OCI-LY3 (cell line): ENCODE data around the gene PLA2G15.

ENCODE experiments used
- EZH2phosphoT487 ChIP-seq: fragments of 200-600 bp; shearing (Covaris generic); IDR thresholded peaks from 2 replicates; pipeline ENCODE4 v1.6.1; 2018; ENCODE audit warnings: antibody characterized with exemption, mixed run types, low read depth
- TF ChIP-seq, protein P1 (sequence below): fragments of 200-600, 300-600 bp; sonication (generic); IDR thresholded peaks from 2 replicates; pipeline ENCODE4 v1.5.1; 2014; ENCODE audit warnings: antibody characterized with exemption, low read length, low read depth

DNA sequence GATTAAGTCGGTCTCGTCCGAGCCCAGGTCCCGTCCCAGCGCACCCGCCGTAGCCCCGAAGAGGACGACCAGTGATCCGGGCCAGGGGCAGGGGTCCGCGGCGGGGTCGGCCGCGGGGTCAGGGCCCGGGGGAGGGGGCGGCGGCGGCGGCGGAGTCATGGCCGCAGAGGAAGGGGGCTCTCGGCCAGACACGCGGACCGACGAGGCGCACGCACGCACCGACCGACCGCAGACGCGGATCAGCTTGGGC lies 9.4 kb upstream of the PLA2G15 start, which contains the start of gene ESRP2:
- TF ChIP-seq, protein P1, sequence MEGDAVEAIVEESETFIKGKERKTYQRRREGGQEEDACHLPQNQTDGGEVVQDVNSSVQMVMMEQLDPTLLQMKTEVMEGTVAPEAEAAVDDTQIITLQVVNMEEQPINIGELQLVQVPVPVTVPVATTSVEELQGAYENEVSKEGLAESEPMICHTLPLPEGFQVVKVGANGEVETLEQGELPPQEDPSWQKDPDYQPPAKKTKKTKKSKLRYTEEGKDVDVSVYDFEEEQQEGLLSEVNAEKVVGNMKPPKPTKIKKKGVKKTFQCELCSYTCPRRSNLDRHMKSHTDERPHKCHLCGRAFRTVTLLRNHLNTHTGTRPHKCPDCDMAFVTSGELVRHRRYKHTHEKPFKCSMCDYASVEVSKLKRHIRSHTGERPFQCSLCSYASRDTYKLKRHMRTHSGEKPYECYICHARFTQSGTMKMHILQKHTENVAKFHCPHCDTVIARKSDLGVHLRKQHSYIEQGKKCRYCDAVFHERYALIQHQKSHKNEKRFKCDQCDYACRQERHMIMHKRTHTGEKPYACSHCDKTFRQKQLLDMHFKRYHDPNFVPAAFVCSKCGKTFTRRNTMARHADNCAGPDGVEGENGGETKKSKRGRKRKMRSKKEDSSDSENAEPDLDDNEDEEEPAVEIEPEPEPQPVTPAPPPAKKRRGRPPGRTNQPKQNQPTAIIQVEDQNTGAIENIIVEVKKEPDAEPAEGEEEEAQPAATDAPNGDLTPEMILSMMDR, result no peak
- TF ChIP-seq EZH2phosphoT487, result no peak
